HG03520 (cell line): Measurements from ENCODE around the gene SPSB1.

Source experiments
- ATAC-seq: cut with Tn5 transposase; IDR thresholded peaks from one replicate; pipeline ENCODE4 v1.9.1; 2021; ENCODE audit warnings: mild to moderate bottlenecking, moderate library complexity; ENCODE audit not compliant: unreplicated experiment

The SPSB1 gene

DNA sequence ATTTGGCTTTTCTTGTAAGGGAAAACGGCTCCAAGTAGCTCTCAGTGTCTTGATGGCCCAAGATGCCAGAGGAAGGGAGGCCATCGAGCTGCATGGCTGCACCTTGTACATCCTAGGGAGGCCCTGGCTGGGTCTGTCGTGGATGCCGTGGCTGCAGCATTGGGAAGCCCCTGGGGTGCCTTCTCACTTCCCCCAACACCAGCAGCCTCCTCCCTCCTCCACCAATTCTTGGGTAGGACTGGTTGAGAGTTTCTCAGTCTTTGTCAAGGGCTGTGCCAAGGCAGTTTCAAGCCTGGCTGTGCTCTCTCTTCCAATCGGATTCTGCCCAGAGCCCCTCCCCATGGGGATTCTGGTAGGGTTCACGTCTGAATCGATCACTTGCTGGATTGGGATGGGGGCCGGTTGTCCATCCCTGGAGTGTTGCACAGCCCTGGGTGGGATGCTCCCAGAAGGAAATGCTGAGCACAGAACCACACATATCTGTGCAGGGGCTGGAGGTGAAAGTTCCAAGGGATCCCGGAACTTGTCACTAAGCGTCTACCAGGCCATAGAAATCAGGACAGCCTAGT is 14.0 kb upstream of the SPSB1 start:
- no peak for ATAC-seq

DNA sequence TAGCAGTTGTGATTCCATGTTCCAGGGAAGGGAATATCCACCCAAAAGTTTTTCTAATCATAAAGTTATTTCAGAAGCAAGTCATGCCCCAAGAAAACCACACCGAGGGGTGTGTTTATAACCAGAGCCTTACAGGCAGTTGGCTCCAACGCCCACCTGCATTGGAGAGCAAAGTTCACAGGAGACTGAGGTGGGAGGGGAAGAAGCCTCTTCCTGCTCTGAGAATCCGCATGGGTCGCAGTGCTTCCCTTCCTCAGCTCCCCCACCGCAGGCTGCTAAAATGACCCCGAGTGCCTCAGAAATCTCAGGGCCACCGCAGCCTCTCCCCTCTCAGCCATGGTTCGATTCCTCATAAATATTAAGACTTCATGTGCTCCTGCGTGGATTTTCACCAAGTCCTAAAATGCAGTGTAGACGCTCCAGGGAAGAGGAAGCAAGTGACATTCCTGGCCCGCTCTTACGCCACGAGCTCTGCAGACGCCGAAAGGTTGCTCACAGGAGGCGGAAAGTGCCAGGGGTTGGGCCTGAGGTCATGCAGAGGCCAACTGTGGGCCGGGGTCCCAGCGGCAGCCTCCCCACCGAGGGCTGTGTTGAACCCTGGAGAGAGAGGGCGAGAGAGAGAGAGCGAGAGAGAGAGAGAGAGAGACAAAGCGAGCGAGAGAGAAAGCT is 13.4 kb upstream of the SPSB1 start:
- no peak for ATAC-seq

DNA sequence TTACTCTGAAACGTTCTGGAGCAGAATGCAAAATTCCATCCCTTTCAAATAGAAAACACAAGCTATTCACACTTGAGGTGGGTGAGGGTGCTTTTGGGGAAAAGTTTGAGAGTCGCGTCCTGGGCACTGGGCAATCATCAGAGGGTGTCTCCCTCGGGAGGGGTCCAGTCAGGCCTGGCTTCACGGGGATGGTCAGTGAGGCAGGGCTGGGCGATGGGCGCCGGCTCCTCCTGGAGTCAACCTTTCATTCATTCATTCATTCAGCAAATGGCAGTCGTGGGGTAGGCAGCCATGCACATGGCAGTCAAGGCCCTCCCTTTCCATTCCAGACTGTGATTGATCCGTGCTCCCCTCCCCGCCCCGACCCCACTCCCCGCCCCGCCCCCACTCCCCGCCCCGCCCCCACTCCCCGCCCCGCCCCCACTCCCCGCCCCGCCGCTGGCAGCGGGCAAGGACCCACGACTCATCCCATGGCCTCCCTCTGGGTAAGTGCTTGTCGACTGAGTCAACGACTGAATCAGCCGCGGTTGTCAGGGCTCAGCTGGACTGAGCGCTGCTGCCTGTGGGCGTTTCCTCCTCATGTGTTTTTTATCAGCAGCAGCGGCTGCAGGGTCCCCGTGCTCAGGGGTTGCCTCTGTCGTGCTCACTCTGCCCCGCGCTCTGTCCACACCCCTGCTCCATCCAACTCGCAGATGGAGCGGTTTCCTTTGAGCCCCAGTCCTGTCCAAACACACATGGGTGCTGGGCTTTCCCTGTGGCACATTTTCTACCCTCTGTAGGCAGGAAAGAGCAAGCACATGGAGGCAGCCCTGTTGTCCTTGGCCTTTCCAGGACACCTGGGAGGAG is 12.5 kb upstream of the SPSB1 start:
- ATAC-seq: no peak

DNA sequence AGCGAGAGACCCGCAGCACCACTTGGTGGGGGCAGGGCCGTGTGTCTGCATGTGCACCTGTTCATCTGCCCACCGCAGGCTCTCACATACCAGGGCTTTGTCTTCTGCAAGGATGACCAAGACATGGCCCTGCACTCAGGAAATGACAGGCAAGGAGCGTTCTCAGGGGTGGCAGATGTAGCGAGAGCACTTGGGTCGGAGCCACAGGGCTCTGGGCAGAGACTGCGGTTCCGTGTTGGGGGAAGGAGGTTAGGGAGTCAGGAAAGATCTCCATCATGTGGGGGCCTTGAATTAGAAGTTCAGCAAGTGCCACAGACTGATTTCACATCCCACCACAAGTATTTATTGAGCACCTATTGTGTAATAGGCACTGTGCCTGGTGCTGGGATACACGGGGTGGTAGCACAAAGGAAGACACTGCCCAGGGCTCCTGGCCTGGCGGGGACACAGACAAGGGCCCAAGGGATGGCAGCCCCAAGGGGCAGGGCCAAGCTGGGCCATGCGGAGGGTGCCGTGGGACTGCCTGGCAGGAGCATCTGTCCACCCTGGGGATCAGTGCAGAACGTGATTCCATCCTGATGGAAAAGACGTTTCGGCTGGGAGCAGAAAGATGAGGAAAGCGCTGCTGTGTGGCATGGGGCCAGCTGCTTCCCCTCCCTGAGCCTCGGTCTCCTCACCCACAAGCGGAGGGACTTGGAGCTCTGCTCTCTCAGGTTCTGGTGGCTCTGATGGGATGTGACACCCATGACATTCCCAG is 11.4 kb upstream of the SPSB1 start:
- no peak for ATAC-seq

DNA sequence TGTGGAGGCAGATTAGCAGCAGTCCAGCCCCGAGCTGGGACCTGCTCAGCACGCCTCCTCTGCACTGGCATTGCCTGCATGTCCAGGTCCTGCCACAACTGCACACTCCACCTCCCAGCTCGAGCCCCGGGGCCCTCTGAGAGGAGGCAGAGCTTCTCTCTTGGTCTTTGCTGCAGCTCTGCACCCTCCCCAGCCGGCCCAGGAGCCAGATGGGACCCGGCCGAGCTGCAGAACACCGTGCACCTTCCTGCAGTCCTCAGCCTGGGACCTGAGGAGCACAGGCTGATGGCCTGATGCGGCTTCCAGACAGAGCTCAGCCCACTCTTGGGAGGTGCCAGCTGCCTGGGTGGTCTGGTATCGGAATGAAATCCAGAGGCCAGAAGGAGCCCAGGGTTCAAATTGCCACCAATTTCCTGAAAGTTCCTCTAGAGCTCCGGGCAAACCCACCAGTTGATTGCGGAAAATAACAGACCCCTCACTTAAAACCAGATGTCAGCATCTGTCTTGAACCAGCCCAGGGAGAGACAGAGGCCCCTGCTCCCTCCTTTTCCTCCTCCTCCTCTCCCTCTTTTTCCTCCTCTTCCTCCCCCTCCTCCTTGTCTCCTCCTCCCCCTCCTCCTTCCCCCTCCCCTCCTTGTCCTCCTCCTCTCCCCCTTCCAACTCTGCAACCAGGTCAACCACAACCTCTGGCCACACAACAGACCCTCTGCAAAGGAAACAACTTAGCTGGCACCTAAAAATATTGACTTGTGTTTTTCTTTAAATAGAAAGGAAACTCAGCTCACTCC is 10.6 kb upstream of the SPSB1 start:
- ATAC-seq: no peak

DNA sequence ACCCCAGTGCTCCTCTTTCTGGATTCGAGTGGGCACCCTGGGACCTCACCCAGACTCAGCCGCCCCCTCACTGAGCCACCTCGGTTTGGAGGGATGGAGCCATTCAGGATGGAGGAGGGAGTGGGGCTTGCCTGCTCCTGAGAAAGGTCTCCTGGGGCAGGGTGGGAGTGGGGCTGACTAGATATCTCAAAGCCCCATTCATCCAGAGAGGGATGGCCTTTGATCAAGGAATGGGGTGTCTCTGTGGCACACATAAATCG is 10.1 kb upstream of the SPSB1 start:
- ATAC-seq: no peak

DNA sequence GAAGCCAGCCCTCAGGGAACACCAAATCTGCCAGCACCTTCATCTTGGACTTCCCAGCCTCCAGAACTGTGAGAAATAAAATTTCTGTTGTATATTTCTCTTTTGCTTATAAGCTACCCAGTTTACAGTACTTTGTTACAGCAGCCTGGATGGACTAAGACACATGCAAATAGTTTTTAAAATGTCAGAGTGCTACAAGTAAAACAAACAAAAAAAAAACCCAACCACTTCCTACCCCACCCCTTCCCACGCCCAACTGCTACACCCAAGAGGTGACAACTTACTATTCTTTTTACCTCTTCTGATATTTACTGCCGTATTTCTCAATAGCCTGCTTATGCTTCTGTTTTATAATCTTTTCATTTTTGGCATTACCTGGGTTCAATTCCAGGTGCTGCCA is 8.6 kb upstream of the SPSB1 start:
- ATAC-seq: no peak

DNA sequence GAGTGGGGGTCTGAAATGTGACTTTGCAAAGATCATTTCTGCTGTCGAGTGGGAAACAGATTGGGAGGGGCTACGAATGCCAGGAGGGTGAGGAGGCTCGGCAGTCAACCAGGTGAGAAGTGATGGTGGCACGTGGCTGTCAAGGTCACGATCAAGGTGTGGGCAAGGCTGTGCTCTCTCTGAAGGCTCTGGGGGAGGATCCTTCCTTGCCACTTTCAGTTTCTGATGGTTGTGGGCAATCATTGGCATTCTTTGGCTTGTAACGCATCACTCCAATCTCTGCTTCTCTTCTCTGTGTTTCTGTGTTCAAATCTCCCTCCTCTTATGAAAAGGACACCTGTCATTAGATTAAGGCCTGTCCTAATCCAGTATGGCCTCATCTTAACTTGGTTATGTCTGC is 6.1 kb upstream of the SPSB1 start:
- no peak for ATAC-seq

DNA sequence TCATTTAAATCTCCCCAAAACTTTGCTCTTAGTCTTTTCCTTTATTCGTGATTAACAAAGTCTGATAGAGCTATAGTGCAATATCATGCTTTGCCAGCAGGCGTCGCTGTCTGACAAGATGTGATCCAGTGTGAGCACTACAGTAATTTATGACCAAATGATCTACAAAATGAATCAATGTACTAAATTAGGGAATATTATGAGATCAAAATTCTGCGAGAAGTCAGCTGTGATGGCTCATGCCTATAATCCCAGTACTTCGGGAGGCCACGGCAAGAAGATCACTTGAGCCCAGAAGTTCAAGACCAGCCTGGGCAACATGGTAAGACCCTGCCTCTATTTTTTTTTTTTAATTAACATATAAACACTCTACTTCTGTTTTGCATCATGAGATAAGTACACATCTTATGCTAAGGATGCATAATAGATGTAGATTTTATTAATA is 3.6 kb upstream of the SPSB1 start:
- ATAC-seq: no peak

DNA sequence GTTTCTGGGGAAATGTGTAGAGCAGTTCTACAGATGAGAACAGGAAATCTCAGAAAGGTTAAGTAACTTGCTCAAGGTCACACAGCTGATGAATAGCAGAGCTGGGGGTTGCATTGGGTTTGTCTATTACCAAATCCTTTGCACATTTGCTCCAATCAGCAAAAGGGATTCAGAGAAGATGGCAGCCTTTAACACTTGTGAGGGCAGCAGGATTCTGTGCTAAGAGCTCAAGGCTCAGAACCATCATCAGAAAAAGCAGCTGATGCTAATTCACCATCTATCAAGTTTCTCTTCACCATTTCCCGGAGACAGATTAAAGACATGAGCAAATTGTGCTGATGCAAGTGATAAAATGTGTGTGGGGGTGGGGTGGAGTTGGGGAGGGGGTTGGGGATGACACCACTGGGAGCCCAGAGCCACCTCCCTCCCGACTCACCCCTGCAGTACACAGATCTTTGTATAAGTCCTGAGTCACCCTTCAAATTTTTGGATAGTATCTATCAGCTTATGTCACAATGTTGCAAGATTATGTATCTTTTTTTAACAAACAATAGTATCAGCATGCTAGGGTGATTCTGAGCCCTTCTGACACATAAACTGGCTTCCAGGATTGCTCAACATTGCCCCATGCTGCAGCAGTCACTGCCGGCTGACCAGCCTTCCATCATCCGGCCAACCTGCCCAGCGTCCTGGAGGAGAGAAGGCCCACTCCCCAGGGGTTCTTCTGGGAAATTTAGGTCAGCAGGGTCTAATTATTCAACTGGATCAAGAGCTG is 2.8 kb upstream of the SPSB1 start:
- ATAC-seq: no peak

DNA sequence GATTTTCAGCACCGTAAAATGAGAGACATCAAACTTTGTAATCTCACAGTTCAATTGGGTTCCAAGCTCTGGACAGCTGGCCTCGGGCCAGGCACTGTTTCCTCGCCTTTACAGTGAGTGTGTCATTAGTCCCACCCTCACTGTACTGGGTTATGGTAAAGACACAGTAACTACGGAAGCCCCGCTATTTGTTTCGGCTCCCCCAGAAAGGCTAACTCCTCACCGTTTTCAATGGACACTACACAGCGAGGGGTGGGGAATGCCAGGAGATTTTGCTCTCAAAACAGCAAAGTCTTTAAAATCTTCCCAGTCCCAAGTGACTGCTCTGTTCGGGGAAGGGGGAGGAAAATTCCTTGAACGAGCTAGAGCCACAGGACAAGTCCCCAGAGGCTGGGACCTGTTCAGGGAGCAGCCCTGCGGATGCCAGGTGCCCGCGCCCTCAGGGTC is 757 bp upstream of the SPSB1 start:
- no peak for ATAC-seq

DNA sequence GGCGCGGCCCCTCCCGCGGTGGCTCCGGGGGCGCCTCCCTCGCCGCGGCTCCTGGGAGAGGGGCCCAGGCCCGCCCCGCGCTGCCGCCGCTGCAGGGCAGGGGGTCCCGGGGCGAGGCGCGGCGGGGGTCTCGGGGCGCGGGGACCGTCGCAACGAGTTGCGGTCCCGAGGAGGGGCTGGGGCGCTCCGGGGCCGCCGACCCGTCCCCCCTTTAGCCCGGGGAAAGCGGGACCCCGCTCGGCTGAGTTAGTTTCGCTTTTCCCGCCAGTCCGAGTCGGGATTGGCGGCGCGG is 493 bp downstream of the SPSB1 start:
- no peak for ATAC-seq

DNA sequence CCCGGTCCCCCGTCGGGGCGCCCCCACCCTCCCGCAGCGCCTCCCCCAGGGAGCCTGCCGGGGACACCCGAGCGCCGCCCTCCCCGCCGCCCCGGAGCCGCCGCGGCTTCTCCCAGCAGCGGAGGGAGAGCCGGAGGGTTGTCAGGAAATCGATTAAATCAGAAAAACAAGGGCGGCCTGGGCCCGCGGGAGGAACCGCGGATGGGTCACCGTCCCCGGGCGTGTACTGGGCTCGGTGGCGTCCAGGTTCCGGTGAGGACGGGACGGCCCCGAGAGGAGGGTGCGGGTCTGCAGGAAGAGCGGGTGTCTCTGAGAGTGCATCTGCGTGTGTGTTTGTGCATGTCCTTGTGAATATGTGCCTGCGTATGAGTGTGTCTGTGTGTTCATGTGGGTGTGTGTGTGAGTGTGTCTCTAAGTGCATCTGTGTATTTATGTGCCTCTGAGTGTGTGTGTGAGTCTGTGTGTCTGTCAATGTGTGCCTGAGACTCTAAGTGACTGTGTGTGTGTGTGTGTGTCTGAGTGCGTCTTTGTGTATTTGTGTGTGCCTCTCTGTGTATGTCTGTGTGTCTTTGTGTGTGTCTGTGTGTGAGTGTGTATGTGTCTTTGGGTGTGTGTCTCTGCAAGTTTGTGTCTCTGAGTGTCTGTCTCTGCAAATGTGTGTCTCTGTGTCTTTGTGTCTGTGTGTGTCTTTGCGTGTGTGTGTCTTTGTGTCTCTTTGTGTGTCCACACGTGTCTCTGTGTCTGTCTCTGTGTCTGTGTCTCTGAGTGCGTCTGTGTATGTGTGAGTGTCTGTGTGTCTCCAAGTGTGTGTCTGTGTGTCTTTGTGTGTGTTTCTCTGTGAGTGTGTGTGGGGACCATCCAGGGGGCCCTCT is 1.1 kb downstream of the SPSB1 start:
- ATAC-seq: peak; percentile 7

DNA sequence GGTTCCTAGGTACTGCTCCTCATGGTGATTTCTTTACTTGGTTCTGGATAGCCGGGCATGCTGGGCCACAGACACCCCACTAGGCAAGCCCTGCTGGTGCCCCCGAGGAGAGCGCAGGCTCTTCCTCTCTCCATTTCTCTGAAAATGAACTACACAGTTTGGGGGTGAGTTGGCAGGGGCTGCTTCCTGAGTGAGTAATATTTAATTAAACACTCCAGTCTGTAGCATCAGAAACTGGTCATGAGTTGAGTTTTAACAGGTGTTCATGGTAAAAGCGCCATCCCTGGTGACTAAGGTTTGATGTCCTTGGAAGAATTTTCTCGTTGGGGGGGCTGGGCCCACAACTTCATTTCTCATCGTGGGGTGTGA is 1.7 kb downstream of the SPSB1 start:
- ATAC-seq: no peak

DNA sequence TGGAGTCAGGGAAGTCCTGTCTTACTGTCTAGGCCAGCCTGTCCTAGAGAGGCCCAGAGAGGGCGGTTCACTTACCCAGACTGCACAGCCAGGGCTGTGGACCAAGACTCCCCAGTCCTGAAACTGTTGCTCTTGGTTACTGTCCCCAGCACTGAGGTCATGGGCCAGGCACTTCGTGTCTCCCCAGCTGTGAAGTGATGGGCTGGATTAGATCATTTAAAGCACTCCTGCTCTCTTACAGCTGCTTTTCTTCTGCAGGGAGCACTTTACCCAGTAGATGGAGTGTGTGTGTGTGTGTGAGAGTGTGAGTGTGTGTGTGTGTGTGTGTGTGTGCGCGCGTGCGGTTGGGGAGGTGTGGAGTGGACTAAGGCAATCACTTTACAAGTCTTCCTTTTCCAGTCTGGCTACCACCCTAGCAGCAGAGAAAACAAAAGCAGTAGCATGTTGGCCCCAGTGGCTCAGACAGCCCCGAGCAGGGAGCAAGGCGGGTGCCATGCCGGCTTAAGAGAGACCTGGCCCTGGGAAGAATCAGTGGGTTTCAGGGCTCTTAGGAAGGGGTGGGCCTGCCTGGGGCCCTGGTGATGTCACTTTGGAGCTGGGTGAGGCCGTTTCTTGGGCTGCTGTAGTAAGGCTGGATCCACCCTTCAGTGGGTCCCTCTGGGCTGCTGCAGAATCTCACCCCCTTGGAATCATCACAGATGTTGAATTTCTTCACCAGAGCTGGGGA is 2.4 kb downstream of the SPSB1 start:
- ATAC-seq: no peak

DNA sequence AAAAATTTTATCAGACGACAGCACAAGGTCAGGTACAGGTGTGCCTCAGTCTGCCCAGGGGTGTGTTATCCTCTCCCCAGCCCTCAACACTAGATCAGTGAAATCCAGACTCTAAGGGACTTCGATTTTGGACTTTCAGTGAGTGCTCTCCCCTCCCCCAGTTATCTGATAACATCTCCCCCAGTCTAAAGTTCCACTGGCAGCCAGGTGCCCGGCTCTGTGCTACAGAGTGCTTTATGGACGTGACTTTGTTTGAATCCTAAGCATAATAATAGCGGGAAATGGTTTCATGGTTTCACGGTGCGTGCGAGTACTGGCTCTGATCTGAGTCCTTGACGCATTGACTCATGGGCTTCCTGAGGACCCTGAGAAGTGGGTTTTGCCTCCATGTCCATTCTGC is 3.2 kb downstream of the SPSB1 start:
- no peak for ATAC-seq

DNA sequence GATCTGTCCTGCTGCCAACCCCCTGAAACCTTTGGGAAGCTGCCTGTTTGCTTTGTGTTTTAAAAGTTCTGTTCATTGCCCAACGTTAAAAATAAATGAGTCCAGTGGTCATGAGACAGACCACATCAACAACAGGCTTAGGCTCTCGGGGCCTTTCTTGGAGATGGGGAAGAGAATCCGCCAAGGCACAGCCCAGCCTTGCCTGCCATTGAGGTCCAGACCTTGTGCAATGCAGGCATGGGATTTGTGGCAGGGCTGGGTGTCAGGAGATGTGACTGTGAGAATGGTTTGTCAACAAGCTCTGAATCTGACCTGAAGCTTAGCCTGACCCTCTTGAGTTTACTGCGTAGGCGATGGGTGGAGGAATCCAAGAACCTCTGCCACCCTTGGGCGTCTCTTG is 4.2 kb downstream of the SPSB1 start:
- ATAC-seq: no peak

DNA sequence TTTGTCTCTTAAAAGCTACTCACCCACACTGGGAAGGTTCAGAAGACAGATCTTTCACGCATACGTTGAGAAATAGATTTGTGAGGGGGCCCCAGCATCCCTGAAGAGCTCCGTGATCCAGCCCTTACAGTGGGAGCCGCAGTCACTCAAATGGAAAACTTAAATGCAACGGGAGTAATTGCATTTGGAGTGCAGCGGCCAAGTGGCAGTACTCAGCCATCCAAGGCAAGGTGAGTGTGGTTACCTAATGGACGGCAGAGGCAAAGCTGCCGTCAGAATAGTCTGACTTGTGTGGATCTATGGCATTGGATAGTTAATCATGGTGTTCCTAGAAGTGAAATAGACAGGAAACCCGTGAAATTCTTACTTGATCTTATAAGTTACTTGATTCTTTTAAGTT is 5.1 kb downstream of the SPSB1 start:
- no peak for ATAC-seq

DNA sequence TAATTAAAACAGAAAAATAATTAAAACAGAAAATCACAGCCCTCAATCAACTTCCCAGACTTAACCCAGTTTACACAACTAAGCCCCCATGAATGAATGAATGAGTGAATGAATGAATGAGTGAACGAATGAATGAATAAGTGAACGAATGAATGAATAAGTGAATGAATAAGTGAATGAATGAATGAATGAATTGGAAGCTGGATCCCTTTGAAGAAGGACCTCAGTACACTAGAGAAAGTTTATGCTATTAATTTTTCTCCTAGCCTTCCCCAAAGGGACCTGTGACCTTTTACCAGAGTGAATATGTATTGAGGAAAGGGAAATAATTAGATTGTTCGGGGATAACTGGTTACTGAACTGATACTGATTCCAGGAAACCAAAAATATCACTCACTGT is 5.6 kb downstream of the SPSB1 start:
- no peak for ATAC-seq
